Left lung (tissue), 10 donors: ENCODE results near the gene ANKFY1. TPM values are rescaled to one million over a fixed set of nuclear protein-coding genes. Genes with fewer than 3 reads are reported as not detected.

ENCODE experiments used
- ATAC-seq: fragments of 200-7000 bp; cut with Tn5 transposase; one replicate; pipeline ENCODE4 v1.9.1; 2020; ENCODE audit warnings: moderate library complexity
- DNase-seq, 4 donors: peaks; one replicate each; pipeline ENCODE4 v3.0.0-alpha.2; 2013 to 2020
- H3K27ac ChIP-seq, 2 donors: fragments of 200-600 bp; sonication (generic) in 1 of 2; one replicate each; pipeline versions ENCODE4 v1.5.0 to v1.8.0; 2020 to 2021
- H3K27me3 ChIP-seq, 2 donors: fragments of 200-600 bp; sonication (generic) in 1 of 2; one replicate each; pipeline versions ENCODE4 v1.5.0 to v1.8.0; 2020 to 2021
- H3K36me3 ChIP-seq, 2 donors: fragments of 200-600 bp; sonication (generic) in 1 of 2; one replicate each; pipeline versions ENCODE4 v1.5.0 to v1.8.0; 2020 to 2021
- H3K4me1 ChIP-seq, 2 donors: fragments of 200-600 bp; one replicate each; pipeline ENCODE4 v1.8.0; 2021
- H3K4me3 ChIP-seq, 2 donors: fragments of 200-600 bp; sonication (generic) in 1 of 2; one replicate each; pipeline versions ENCODE4 v1.5.0 to v1.8.0; 2020 to 2021; ENCODE audit warnings: mild to moderate bottlenecking in 1 of 2
- H3K9me3 ChIP-seq, 2 donors: fragments of 200-600 bp; sonication (generic) in 1 of 2; one replicate each; pipeline versions ENCODE4 v1.5.0 to v1.8.0; 2020 to 2021
- CTCF ChIP-seq, 2 donors: fragments of 200-600 bp; sonication (generic) in 1 of 2; IDR thresholded peaks; one replicate each; pipeline versions ENCODE4 v1.5.0 to v1.8.0; 2021; ENCODE audit warnings: antibody characterized with exemption in 2 of 2
- intact Hi-C, 2 donors: fragments of 100-400 bp; cut with DNase I; formaldehyde crosslinking; loops; one replicate each; pipeline versions ENCODE4 v1.11.2 to v1.14.2; 2022
- polyA plus RNA-seq, 6 donors: library from polyadenylated mRNA; unstranded; fragments of 120-200 nt; gene quantifications; one replicate each; pipeline ENCODE4 v1.2.1, GENCODE V29; 2013; ENCODE audit not compliant: insufficient read length in 6 of 6
- total RNA-seq, 2 donors: library from RNA; stranded (reverse); fragmentation: NEBNext Ultra II Directional; extraction: Animal tissue kit (Norgen Biotek cat#: 25700); gene quantifications; one replicate each; pipeline ENCODE4 v1.2.1, GENCODE V29; 2021
- donor health status: DM: no; HTN: yes; CAD: no.
- donor health status: DM: no; HTN: no; CAD: no.

The ANKFY1 gene
- total and polyA plus RNA-seq, 8 donors: 52.9 to 76.9 (median 56.2) TPM

- no peaks in the 10 kb centered on the region for H3K27me3 ChIP-seq
- DNase-seq: no peak
- no peak overlapping the region for H3K27ac ChIP-seq
- peaks cover 0 to 74% of the 10 kb centered on the region in 2 donors for H3K36me3 ChIP-seq
- no peak overlapping the region for H3K4me3 ChIP-seq
- intact Hi-C loops: no loop called here
- TF ChIP-seq CTCF (IDR thresholded peaks at IDR 0.05): no peak
- H3K9me3 ChIP-seq: no peaks in the 10 kb centered on the region
- H3K4me1 ChIP-seq: peaks cover 0 to 5% of the 10 kb centered on the region in 2 donors
- ATAC-seq: no peak
These were observed 143.4 kb downstream of the ANKFY1 start for GRCh38 chr17:4120332-4120731.

GRCh38 chr17:4119299-4119698, 144.5 kb downstream of the ANKFY1 start:
- Histone ChIP-seq H3K4me3 (no peak overlapping the region), H3K27ac (no peak overlapping the region), H3K4me1 (no peaks in the 10 kb centered on the region), H3K9me3 (no peaks in the 10 kb centered on the region), H3K36me3 (peaks cover 0 to 84% of the 10 kb centered on the region in 2 donors), H3K27me3 (no peaks in the 10 kb centered on the region)
- intact Hi-C loops: no loop called here
- TF ChIP-seq CTCF (IDR thresholded peaks at IDR 0.05): no peak
- ATAC-seq (no peak), DNase-seq (no peak)

- Histone ChIP-seq H3K27me3 (no peaks in the 10 kb centered on the region), H3K27ac (no peak overlapping the region), H3K9me3 (no peaks in the 10 kb centered on the region), H3K4me1 (no peaks in the 10 kb centered on the region), H3K4me3 (no peak overlapping the region), H3K36me3 (peaks cover 0 to 89% of the 10 kb centered on the region in 2 donors)
- TF ChIP-seq CTCF (IDR thresholded peaks at IDR 0.05): no peak
- no peak for ATAC-seq
- intact Hi-C loops: no loop called here
- no peak for DNase-seq
These were observed 145.6 kb downstream of the ANKFY1 start for GRCh38 chr17:4118015-4118743.

- no peak for ATAC-seq
These were observed 147.3 kb downstream of the ANKFY1 start for GRCh38 chr17:4116516-4116915.

More at GRCh38 chr17:4116516-4116915, 147.3 kb downstream of the ANKFY1 start:
- no peak for TF ChIP-seq CTCF (IDR thresholded peaks at IDR 0.05)
- Histone ChIP-seq H3K27ac (no peak overlapping the region), H3K36me3 (peaks cover 0 to 89% of the 10 kb centered on the region in 2 donors), H3K4me1 (no peaks in the 10 kb centered on the region), H3K9me3 (no peaks in the 10 kb centered on the region), H3K4me3 (no peak overlapping the region), H3K27me3 (no peaks in the 10 kb centered on the region)
- intact Hi-C loops: no loop called here
- no peak for DNase-seq

Other genes with a start within 250 kb of the ANKFY1 start
- gene ZZEF1, start 120.9 kb downstream of the ANKFY1 start, total RNA-seq: 10 to 100 TPM; 39.2 to 56.7 TPM
- 10 to 100 TPM; 25.8 to 31.6 (median 27.3) TPM for gene ZZEF1, start 120.9 kb downstream of the ANKFY1 start, polyA plus RNA-seq
- gene CYB5D2, start 120.8 kb downstream of the ANKFY1 start, total RNA-seq: 10 to 100 TPM in 1 of 2 donors, 1 to 10 TPM in 1; 9.4 to 11.0 TPM
- gene CYB5D2, start 120.8 kb downstream of the ANKFY1 start, polyA plus RNA-seq: 10 to 100 TPM; 11.9 to 17.2 (median 14.6) TPM
- gene UBE2G1, start 102.7 kb upstream of the ANKFY1 start, total RNA-seq: 10 to 100 TPM; 47.8 to 56.9 TPM
- 10 to 100 TPM; 43.3 to 52.1 (median 47.7) TPM for gene UBE2G1, start 102.7 kb upstream of the ANKFY1 start, polyA plus RNA-seq
- under 1 TPM in 1 of 2 donors, not detected in 1; 0.55 TPM for gene SPNS3, start 170.0 kb upstream of the ANKFY1 start, total RNA-seq
- 1 to 10 TPM in 4 of 6 donors, under 1 TPM in 2; 0.70 to 1.1 (median 1.0) TPM for gene SPNS3, start 170.0 kb upstream of the ANKFY1 start, polyA plus RNA-seq
- 10 to 100 TPM; 36.7 to 52.4 TPM for gene SPNS2, start 234.9 kb upstream of the ANKFY1 start, total RNA-seq
- gene SPNS2, start 234.9 kb upstream of the ANKFY1 start, polyA plus RNA-seq: 10 to 100 TPM; 19.6 to 31.8 (median 24.0) TPM